Neural progenitor cell (in vitro differentiated cells): ENCODE results near the gene MLX. TPM values are rescaled to one million over a fixed set of nuclear protein-coding genes. Genes with fewer than 3 reads are reported as not detected.

Source experiments
- DNase-seq: peaks from one replicate; pipeline ENCODE4 v3.0.0-alpha.2; 2016; ENCODE audit warnings: low spot score
- H2AFZ ChIP-seq: fragments of 200-600 bp; sonication (generic); replicated peaks from 2 replicates; pipeline ENCODE4 v1.6.1; 2016; ENCODE audit warnings: antibody characterized with exemption
- H3F3A ChIP-seq: fragments of 200-600 bp; sonication (generic); 2 replicates; pipeline ENCODE4 v1.6.1; 2016; ENCODE audit warnings: antibody characterized with exemption, low read depth
- H3K27ac ChIP-seq: fragments of 200-600 bp; sonication (generic); 2 replicates; pipeline ENCODE4 v1.5.1; 2016; ENCODE audit warnings: mild to moderate bottlenecking
- H3K27me3 ChIP-seq: fragments of 200-600 bp; sonication (generic); 2 replicates; pipeline ENCODE4 v1.6.1; 2016; ENCODE audit warnings: mild to moderate bottlenecking, moderate library complexity
- H3K36me3 ChIP-seq: fragments of 200-600 bp; sonication (generic); 2 replicates; pipeline ENCODE4 v1.5.1; 2016
- H3K4me1 ChIP-seq: fragments of 200-600 bp; sonication (generic); 2 replicates; pipeline ENCODE4 v1.6.1; 2016; ENCODE audit warnings: mixed run types
- H3K4me2 ChIP-seq: fragments of 200-600 bp; sonication (generic); 2 replicates; pipeline ENCODE4 v1.6.1; 2016
- H3K4me3 ChIP-seq: fragments of 200-600 bp; sonication (generic); 2 replicates; pipeline ENCODE4 v1.5.1; 2016
- H3K79me2 ChIP-seq: fragments of 200-600 bp; sonication (generic); 2 replicates; pipeline ENCODE4 v1.6.1; 2016; ENCODE audit warnings: low read depth
- H3K9ac ChIP-seq: fragments of 200-600 bp; sonication (generic); 2 replicates; pipeline ENCODE4 v1.6.1; 2016
- H3K9me3 ChIP-seq: fragments of 200-600 bp; sonication (generic); 2 replicates; pipeline ENCODE4 v1.5.1; 2016; ENCODE audit warnings: low read depth
- H4K20me1 ChIP-seq: fragments of 200-600 bp; sonication (generic); 2 replicates; pipeline ENCODE4 v1.6.1; 2016; ENCODE audit warnings: low read depth
- H3K27ac Mint-ChIP-seq: 3 replicates; pipeline ENCODE4 v1.8.0; 2021; ENCODE audit warnings: mixed read lengths
- H3K27me3 Mint-ChIP-seq: 2 replicates; pipeline ENCODE4 v1.8.0; 2022; ENCODE audit warnings: low read depth, mild to moderate bottlenecking, inconsistent platforms, moderate library complexity, mixed read lengths; ENCODE audit not compliant: insufficient read depth
- H3K36me3 Mint-ChIP-seq: 3 replicates; pipeline ENCODE4 v1.8.0; 2021; ENCODE audit warnings: mixed read lengths
- H3K4me1 Mint-ChIP-seq: 3 replicates; pipeline ENCODE4 v1.8.0; 2021; ENCODE audit warnings: mixed read lengths
- H3K4me3 Mint-ChIP-seq: 3 replicates; pipeline ENCODE4 v1.8.0; 2021; ENCODE audit warnings: mild to moderate bottlenecking, moderate library complexity, mixed read lengths
- H3K9me3 Mint-ChIP-seq: 3 replicates; pipeline ENCODE4 v1.8.0; 2020; ENCODE audit warnings: mixed read lengths
- EZH2 ChIP-seq: fragments of 200-600 bp; sonication (generic); IDR thresholded peaks from 2 replicates; pipeline ENCODE4 v1.6.1; 2017; ENCODE audit warnings: antibody characterized with exemption, mild to moderate bottlenecking, moderate library complexity
- EZH2phosphoT487 ChIP-seq: fragments of 200-600 bp; sonication (generic); IDR thresholded peaks from 2 replicates; pipeline ENCODE4 v1.6.1; 2017; ENCODE audit warnings: antibody characterized with exemption
- total RNA-seq: library from RNA; depleted of rRNA; stranded (reverse); fragments of >200 nt; gene quantifications from 2 replicates; pipeline ENCODE4 v1.2.3, GENCODE V29; 2015; ENCODE audit warnings: low replicate concordance
- TF ChIP-seq, protein P1 (sequence below): fragments of 200-600 bp; sonication (generic); IDR thresholded peaks from 2 replicates; pipeline ENCODE4 v1.5.1; 2017; ENCODE audit warnings: antibody characterized with exemption, mild to moderate bottlenecking

Gene MLX
- total RNA-seq, 1 donor from 2014 or later, result 15.8 TPM

DNA sequence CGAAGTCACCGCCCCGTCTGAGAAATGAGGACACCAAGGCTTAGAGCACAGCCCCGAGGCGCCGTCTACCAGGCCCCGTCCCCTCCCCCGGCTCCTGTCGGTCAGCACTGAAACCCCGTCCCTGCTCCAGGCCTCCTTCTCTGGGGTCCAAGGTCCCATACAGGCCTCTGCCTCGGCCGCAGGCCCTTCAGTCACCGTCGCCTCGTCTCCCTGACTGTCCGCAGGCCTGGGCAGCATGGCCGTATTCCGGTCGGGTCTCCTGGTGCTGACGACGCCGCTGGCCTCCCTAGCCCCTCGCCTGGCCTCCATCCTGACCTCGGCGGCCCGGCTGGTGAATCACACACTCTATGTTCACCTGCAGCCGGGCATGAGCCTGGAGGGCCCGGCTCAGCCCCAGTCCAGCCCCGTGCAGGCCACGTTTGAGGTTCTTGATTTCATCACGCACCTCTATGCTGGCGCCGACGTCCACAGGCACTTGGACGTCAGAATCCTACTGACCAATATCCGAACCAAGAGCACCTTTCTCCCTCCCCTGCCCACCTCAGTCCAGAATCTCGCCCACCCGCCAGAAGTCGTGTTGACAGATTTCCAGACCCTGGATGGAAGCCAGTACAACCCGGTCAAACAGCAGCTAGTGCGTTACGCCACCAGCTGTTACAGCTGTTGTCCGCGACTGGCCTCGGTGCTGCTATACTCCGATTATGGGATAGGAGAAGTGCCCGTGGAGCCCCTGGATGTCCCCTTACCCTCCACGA lies 4.3 kb upstream of the MLX start:
- Histone ChIP-seq H3K79me2 (peaks cover 26% of the 10 kb centered on the region), H3K4me3 (peak overlapping the region; percentile 83), H2AFZ (peak overlapping the region; percentile 53), H3K4me1 (peaks cover 12% of the 10 kb centered on the region), H3K4me2 (peak overlapping the region; percentile 99), H3K9ac (peak overlapping the region; percentile 90), H3K27ac (peak overlapping the region; percentile 31), H4K20me1 (no peaks in the 10 kb centered on the region), H3K27me3 (no peaks in the 10 kb centered on the region), H3K9me3 (no peaks in the 10 kb centered on the region), H3F3A (peaks cover 30% of the 10 kb centered on the region), H3K36me3 (no peaks in the 10 kb centered on the region)
- H3K27ac Mint-ChIP-seq, result no peak overlapping the region
- DNase-seq, result peak; percentile 56
- H3K4me3 Mint-ChIP-seq, result peak overlapping the region; percentile 92
- H3K27me3 Mint-ChIP-seq, result peaks cover 6% of the 10 kb centered on the region
- no peaks in the 10 kb centered on the region for H3K36me3 Mint-ChIP-seq
- no peaks in the 10 kb centered on the region for H3K9me3 Mint-ChIP-seq
- H3K4me1 Mint-ChIP-seq, result peaks cover 22% of the 10 kb centered on the region
- TF ChIP-seq EZH2 (no peak), EZH2phosphoT487 (no peak)
- TF ChIP-seq, protein P1, sequence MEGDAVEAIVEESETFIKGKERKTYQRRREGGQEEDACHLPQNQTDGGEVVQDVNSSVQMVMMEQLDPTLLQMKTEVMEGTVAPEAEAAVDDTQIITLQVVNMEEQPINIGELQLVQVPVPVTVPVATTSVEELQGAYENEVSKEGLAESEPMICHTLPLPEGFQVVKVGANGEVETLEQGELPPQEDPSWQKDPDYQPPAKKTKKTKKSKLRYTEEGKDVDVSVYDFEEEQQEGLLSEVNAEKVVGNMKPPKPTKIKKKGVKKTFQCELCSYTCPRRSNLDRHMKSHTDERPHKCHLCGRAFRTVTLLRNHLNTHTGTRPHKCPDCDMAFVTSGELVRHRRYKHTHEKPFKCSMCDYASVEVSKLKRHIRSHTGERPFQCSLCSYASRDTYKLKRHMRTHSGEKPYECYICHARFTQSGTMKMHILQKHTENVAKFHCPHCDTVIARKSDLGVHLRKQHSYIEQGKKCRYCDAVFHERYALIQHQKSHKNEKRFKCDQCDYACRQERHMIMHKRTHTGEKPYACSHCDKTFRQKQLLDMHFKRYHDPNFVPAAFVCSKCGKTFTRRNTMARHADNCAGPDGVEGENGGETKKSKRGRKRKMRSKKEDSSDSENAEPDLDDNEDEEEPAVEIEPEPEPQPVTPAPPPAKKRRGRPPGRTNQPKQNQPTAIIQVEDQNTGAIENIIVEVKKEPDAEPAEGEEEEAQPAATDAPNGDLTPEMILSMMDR, result no peak

DNA sequence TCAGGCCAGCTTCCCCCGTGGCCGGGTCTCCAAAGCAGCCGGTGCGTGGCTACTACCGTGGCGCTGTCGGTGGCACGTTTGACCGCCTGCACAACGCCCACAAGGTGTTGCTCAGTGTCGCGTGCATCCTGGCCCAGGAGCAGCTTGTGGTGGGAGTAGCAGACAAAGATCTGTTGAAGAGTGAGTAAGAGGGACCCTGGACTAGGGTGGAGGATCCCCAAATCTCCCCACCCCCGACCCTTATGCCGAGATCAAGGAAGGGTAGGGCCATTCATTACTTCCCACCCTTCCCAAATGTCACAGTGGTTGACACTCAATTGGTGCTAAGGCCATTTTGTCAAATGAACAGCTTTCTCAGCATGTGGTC lies 3.8 kb upstream of the MLX start:
- H3K4me3 Mint-ChIP-seq, result peak overlapping the region; percentile 92
- Histone ChIP-seq H2AFZ (no peak overlapping the region), H3K4me3 (peak overlapping the region; percentile 83), H4K20me1 (no peaks in the 10 kb centered on the region), H3K9me3 (no peaks in the 10 kb centered on the region), H3K27me3 (no peaks in the 10 kb centered on the region), H3K27ac (no peak overlapping the region), H3K9ac (peak overlapping the region; percentile 90), H3K79me2 (peaks cover 30% of the 10 kb centered on the region), H3K4me2 (peak overlapping the region; percentile 99), H3K4me1 (peaks cover 12% of the 10 kb centered on the region), H3F3A (peaks cover 32% of the 10 kb centered on the region), H3K36me3 (no peaks in the 10 kb centered on the region)
- no peak overlapping the region for H3K27ac Mint-ChIP-seq
- H3K4me1 Mint-ChIP-seq, result peaks cover 26% of the 10 kb centered on the region
- TF ChIP-seq EZH2, result no peak
- TF ChIP-seq, protein P1, result no peak
- TF ChIP-seq EZH2phosphoT487, result no peak
- no peaks in the 10 kb centered on the region for H3K9me3 Mint-ChIP-seq
- H3K27me3 Mint-ChIP-seq, result peaks cover 6% of the 10 kb centered on the region
- DNase-seq, result no peak
- peaks cover 2% of the 10 kb centered on the region for H3K36me3 Mint-ChIP-seq

DNA sequence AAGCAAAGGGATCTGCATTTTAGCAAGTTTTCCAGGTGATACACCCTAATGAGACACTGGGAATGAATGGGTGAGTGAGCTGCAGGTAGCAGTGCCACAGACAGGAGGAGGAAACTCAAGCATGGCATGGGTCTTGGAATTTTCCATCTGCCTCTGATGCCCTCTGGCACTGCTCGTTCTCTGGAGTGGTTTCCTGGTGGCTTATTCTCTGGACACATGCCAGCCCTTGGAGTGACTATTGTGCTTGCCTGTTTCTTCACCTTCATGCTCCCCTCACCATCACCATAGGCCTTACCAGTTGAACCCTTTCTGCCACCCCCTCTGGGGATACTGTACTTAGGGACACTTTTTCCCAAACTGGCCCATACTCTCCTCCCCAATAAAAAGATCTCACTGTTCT lies 3.4 kb upstream of the MLX start:
- peaks cover 30% of the 10 kb centered on the region for H3K79me2 ChIP-seq

More for the DNA sequence above, 3.4 kb upstream of the MLX start:
- peaks cover 6% of the 10 kb centered on the region for H3K27me3 Mint-ChIP-seq
- peak overlapping the region; percentile 92 for H3K4me3 Mint-ChIP-seq
- no peak for DNase-seq
- TF ChIP-seq, protein P1, result no peak
- TF ChIP-seq EZH2, result no peak
- H3K27ac Mint-ChIP-seq, result no peak overlapping the region
- H3F3A ChIP-seq, result peaks cover 32% of the 10 kb centered on the region
- H3K27ac ChIP-seq, result no peak overlapping the region
- no peaks in the 10 kb centered on the region for H4K20me1 ChIP-seq
- no peak overlapping the region for H2AFZ ChIP-seq
- H3K27me3 ChIP-seq, result no peaks in the 10 kb centered on the region
- no peaks in the 10 kb centered on the region for H3K36me3 ChIP-seq
- H3K4me1 ChIP-seq, result peaks cover 12% of the 10 kb centered on the region
- peak overlapping the region; percentile 99 for H3K4me2 ChIP-seq
- H3K9me3 Mint-ChIP-seq, result no peaks in the 10 kb centered on the region
- no peaks in the 10 kb centered on the region for H3K9me3 ChIP-seq
- no peak overlapping the region for H3K9ac ChIP-seq
- H3K4me1 Mint-ChIP-seq, result peaks cover 26% of the 10 kb centered on the region
- no peak overlapping the region for H3K4me3 ChIP-seq
- peaks cover 3% of the 10 kb centered on the region for H3K36me3 Mint-ChIP-seq
